ENCODE data around the gene TUBGCP3.

GRCh38 chr13:112443995-112444311, 144.0 kb downstream of the TUBGCP3 start:
- TF ChIP-seq, protein P1, sequence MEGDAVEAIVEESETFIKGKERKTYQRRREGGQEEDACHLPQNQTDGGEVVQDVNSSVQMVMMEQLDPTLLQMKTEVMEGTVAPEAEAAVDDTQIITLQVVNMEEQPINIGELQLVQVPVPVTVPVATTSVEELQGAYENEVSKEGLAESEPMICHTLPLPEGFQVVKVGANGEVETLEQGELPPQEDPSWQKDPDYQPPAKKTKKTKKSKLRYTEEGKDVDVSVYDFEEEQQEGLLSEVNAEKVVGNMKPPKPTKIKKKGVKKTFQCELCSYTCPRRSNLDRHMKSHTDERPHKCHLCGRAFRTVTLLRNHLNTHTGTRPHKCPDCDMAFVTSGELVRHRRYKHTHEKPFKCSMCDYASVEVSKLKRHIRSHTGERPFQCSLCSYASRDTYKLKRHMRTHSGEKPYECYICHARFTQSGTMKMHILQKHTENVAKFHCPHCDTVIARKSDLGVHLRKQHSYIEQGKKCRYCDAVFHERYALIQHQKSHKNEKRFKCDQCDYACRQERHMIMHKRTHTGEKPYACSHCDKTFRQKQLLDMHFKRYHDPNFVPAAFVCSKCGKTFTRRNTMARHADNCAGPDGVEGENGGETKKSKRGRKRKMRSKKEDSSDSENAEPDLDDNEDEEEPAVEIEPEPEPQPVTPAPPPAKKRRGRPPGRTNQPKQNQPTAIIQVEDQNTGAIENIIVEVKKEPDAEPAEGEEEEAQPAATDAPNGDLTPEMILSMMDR (IDR thresholded peaks at IDR 0.05 in 8 of 11, conservative IDR thresholded peaks at IDR 0.05 in 3 of 11), result peak; percentile 20 to 73 (median 67)
- TF ChIP-seq POLR2A (IDR thresholded peaks at IDR 0.05), result no peak

All from spleen (tissue), 7 donors.